GM21390 (cell line): ENCODE data around the gene ABHD10.

ENCODE experiments used
- ATAC-seq: cut with Tn5 transposase; IDR thresholded peaks from one replicate; pipeline ENCODE4 v1.9.1; 2021; ENCODE audit not compliant: unreplicated experiment

The ABHD10 gene

GRCh38 chr3:111963424-111963823 lies 15.4 kb upstream of the ABHD10 start:
- no peak for ATAC-seq

GRCh38 chr3:111965484-111965883 lies 13.3 kb upstream of the ABHD10 start:
- ATAC-seq = no peak

GRCh38 chr3:111967068-111967467 lies 11.8 kb upstream of the ABHD10 start:
- no peak for ATAC-seq

- ATAC-seq = peak; percentile 95
Observed at GRCh38 chr3:111967651-111968274, 11.1 kb upstream of the ABHD10 start.

DNA sequence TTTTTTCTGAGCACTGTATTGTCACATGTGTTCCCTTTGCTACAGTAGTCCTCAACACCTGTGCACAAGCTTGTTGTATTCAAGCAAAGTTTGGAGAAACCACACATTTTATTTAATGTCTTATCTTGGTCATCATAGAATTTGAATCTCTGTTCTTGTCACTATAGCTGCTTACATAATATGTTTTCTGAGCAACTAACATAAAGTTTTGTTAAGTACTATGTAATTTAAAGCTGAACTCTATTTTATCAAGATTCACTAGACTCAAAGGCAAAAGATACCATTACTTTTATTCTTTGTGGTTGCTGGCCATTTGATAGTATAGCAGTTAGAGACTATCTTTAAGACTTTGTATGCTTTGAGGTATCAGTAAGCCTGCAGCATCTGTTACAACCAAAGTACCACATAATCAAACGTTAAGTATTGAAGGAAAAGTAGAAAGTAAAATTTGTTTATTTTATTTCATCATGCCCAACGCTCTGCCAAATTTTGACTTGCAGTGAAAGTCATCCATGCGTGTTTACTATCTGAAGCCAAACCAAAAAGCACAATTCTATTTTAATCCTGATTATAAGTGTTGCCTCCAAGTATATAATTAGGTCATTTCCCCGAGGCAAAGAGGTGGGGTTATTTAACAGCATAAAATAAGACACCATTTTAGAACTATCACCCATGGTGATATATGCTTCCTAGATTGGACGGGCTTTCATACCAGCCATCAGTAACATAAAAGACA lies 10.3 kb upstream of the ABHD10 start:
- no peak for ATAC-seq

DNA sequence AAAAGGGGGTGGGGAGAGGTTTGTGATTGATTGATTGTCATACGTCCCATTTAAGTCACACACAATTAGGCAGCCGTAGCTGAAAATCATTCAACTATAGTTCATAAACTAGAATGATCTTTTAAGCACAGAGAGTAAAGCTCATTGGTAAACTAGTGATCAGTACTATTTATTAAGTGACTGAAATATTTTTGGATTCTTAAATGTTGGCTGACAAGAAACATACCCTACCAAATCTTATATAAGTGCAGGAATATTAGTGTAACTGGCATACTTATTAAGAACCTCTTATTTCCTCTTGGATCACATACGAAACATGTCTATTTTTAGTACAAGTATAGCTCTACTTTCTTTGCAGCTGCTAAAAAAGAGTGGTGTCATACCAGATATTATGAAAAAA lies 8.4 kb upstream of the ABHD10 start:
- ATAC-seq = no peak

- no peak for ATAC-seq
Observed at GRCh38 chr3:111971533-111972130, 7.2 kb upstream of the ABHD10 start.

DNA sequence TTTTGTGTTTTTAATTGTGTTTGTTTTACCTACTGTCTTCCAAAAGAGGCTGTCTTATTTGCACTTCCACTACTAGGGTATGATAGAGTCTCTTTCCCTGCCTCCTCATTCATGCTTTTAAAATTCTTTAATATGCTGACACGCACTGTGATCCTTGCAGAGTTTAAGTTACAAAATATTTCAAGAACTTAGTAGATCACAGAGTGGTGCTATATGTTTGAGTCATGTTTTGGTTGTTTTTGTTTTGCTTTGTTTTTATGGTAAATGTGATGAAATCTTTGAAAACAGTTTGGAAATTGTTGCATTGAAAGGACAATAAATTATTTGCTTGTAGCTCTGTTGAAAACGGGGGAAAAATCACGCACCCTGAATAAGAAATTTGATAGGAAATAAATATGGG lies 5.9 kb upstream of the ABHD10 start:
- ATAC-seq = no peak

GRCh38 chr3:111975131-111975530 lies 3.7 kb upstream of the ABHD10 start:
- no peak for ATAC-seq

GRCh38 chr3:111976254-111976653 lies 2.6 kb upstream of the ABHD10 start:
- ATAC-seq = no peak

GRCh38 chr3:111979434-111980038 lies 710 bp downstream of the ABHD10 start:
- peak; percentile 42 for ATAC-seq

DNA sequence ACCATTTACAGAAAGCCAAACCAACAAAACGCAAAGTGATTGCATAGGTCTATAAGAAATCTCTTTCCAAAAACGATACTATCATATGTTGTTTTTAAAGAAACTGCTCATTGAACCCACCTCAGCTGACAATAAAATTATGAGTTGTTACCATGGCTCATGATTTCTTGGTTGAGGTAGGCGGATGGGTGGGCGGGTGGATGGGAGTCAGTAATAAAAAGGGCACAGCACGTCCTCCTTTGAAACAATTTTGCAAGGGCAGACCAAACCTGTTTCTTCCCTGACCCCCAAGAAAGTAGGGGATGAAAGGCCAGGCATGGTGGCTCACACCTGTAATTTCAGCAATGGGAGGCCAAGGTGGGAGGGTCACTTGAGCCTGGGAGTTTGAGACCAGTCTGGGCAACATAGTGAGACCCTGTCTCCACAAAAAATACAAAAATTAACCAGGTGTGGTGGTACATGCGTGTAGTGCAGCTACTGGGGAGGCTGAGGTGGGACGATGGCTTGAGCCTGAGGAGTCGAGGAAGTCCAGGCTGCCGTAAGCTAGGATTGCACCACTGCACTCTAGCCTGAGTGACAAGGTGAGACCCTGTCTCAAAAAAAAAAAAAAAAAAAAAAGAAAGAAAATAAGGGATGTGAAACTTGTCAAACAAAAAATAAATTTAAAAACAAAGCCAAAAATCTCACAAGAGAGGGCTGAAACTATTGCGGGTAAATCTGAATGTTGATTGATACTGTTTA lies 2.1 kb downstream of the ABHD10 start:
- no peak for ATAC-seq

- ATAC-seq = no peak
Observed at GRCh38 chr3:111981457-111981763, 2.6 kb downstream of the ABHD10 start.

GRCh38 chr3:111984636-111985298 lies 5.9 kb downstream of the ABHD10 start:
- ATAC-seq = no peak

GRCh38 chr3:111986800-111987199 lies 8.0 kb downstream of the ABHD10 start:
- no peak for ATAC-seq

GRCh38 chr3:111989061-111989678 lies 10.3 kb downstream of the ABHD10 start:
- ATAC-seq = peak; percentile 97

DNA sequence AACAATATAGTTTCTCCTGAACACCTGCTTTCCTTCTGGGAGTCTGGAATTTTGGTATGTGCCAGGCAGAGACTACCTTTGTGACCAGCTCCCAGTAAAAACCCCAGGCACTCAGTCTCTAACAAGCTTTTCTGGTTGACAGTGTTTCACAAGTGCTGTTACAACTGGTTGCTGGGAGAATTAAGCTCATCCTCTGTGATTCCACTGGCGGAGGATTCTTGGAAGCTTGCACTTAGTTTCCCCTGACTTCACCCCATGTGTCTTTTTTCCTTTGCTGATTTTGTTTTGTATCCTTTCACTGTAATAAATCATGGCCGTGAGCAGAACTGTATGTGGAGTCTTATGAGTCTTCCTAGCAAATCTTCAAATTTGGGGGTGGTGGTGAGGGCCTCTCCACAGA lies 14.2 kb downstream of the ABHD10 start:
- no peak for ATAC-seq

DNA sequence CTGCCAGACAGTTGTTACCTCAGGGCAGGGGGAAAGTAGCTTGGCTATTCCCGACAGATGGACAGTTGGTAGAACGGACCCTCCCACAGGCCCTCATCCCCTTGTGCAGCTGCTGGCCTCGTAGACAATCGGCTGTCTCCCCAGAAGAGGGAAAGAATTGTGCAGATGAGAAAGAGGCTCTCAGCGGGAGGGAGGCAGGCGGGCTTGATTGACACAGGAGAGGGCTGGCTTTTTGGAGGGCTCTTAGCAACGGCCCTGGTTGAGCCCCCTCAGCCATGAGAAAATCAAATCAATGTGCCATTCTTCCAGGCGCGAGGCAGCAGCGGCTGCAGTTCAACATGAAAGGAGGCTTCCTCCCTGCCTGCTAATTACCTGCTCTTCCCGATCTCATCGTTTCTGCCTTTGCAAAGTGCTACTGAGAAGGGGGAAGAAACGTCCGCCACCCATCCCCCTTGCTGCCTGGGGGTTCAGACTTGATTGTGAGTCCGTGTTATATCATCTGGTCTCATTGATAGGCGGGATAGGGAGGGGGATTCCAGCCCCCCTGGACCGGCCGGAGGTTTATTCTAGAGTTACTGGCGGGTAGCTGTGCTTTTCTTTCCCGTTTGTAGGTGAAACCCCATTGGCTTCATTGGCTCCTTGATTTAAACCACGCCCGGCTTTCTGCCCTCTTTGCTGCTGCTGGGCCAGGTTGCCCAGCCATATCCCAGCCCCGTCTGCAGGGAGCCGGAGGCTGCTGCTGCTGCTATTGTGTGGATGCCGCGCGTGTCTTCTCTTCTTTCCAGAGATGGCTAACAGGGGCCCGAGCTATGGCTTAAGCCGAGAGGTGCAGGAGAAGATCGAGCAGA lies 20.0 kb downstream of the ABHD10 start, which contains the start of gene TAGLN3:
TSS of gene TAGLN3 (plus strand) at position 287 of the 848 bp plus-strand sequence. CDS start at position 788, 501 bp downstream.
- ATAC-seq = peak; percentile 45
